Mesodermal cell (in vitro differentiated cells): ENCODE measurements around the gene ACAP3.

ENCODE experiments used
- H3K27ac ChIP-seq: 2 replicates; pipeline ENCODE4 v1.7.0; 2013; ENCODE audit warnings: mild to moderate bottlenecking, low read depth, low read length, moderate library complexity; ENCODE audit not compliant: severe bottlenecking
- H3K36me3 ChIP-seq: 2 replicates; pipeline ENCODE4 v1.7.1; 2013; ENCODE audit warnings: mild to moderate bottlenecking, low read length, moderate library complexity; ENCODE audit not compliant: control insufficient read depth, insufficient read depth
- H3K4me1 ChIP-seq: one replicate; pipeline ENCODE4 v1.7.1; 2013; ENCODE audit warnings: mild to moderate bottlenecking, low read length; ENCODE audit not compliant: insufficient read depth, control insufficient read depth, poor library complexity, severe bottlenecking
- H3K4me3 ChIP-seq: 2 replicates; pipeline ENCODE4 v1.7.0; 2013; ENCODE audit warnings: low read length, control low read depth, mild to moderate bottlenecking; ENCODE audit not compliant: insufficient read depth, poor library complexity, severe bottlenecking; ENCODE audit errors: extremely low read depth
- H3K9me3 ChIP-seq: 2 replicates; pipeline ENCODE4 v1.7.1; 2013; ENCODE audit warnings: mild to moderate bottlenecking, low read length, moderate library complexity; ENCODE audit not compliant: control insufficient read depth
- WGBS, 2 experiments: methylation state at CpG; one replicate each; pipeline ENCODE4 v1.1.5; 2013; ENCODE audit warnings: missing lambda C conversion rate in 2 of 2; ENCODE audit not compliant: insufficient coverage in 2 of 2; 5-methylcytosine and 5-hydroxymethylcytosine counted together

Gene ACAP3

GRCh38 chr1:1342584-1343115, 34.9 kb upstream of the ACAP3 start:
- Histone ChIP-seq H3K4me1 (peaks cover 16% of the 10 kb centered on the region), H3K36me3 (peaks cover 35% of the 10 kb centered on the region), H3K27ac (no peak overlapping the region), H3K9me3 (no peaks in the 10 kb centered on the region), H3K4me3 (no peak overlapping the region)
- WGBS, 2 experiments = 94 to 95% methylated on average over 11 to 12 of the region's 18 CpGs

GRCh38 chr1:1342061-1342562, 34.4 kb upstream of the ACAP3 start:
- Histone ChIP-seq H3K9me3 (no peaks in the 10 kb centered on the region), H3K27ac (no peak overlapping the region), H3K36me3 (peaks cover 39% of the 10 kb centered on the region), H3K4me1 (peaks cover 12% of the 10 kb centered on the region), H3K4me3 (no peak overlapping the region)
- 97 to 98% methylated on average over 24 to 27 of the region's 28 CpGs for WGBS, 2 experiments

GRCh38 chr1:1341549-1342021, 33.9 kb upstream of the ACAP3 start:
- Histone ChIP-seq H3K9me3 (no peaks in the 10 kb centered on the region), H3K27ac (no peak overlapping the region), H3K4me3 (no peak overlapping the region), H3K36me3 (peaks cover 42% of the 10 kb centered on the region), H3K4me1 (peaks cover 12% of the 10 kb centered on the region)
- WGBS, 2 experiments = 97 to 98% methylated on average over 17 of the region's 17 CpGs

GRCh38 chr1:1340791-1341548, 33.2 kb upstream of the ACAP3 start:
- no peaks in the 10 kb centered on the region for H3K9me3 ChIP-seq
- H3K4me1 ChIP-seq = peaks cover 8% of the 10 kb centered on the region
- 94 to 95% methylated on average over 28 to 36 of the region's 36 CpGs for WGBS, 2 experiments
- peaks cover 48% of the 10 kb centered on the region for H3K36me3 ChIP-seq
- H3K27ac ChIP-seq = no peak overlapping the region
- no peak overlapping the region for H3K4me3 ChIP-seq

GRCh38 chr1:1340185-1340584, 32.5 kb upstream of the ACAP3 start:
- WGBS, 2 experiments = 94 to 95% methylated on average over 14 to 23 of the region's 23 CpGs
- peaks cover 49% of the 10 kb centered on the region for H3K36me3 ChIP-seq
- H3K9me3 ChIP-seq = no peaks in the 10 kb centered on the region
- no peak overlapping the region for H3K4me3 ChIP-seq
- no peak overlapping the region for H3K27ac ChIP-seq
- H3K4me1 ChIP-seq = peaks cover under 1% of the 10 kb centered on the region

GRCh38 chr1:1338278-1338677, 30.5 kb upstream of the ACAP3 start:
- WGBS, 2 experiments = 95 to 96% methylated on average over 35 to 36 of the region's 36 CpGs

GRCh38 chr1:1337793-1338147, 30.0 kb upstream of the ACAP3 start:
- no peaks in the 10 kb centered on the region for H3K4me1 ChIP-seq
- no peak overlapping the region for H3K4me3 ChIP-seq
- no peak overlapping the region for H3K27ac ChIP-seq
- WGBS, 2 experiments = 84 to 90% methylated on average over 9 to 13 of the region's 18 CpGs
- peaks cover 49% of the 10 kb centered on the region for H3K36me3 ChIP-seq
- H3K9me3 ChIP-seq = no peaks in the 10 kb centered on the region

More at GRCh38 chr1:1338278-1338677, 30.5 kb upstream of the ACAP3 start:
- no peak overlapping the region for H3K27ac ChIP-seq
- peaks cover 49% of the 10 kb centered on the region for H3K36me3 ChIP-seq
- no peaks in the 10 kb centered on the region for H3K4me1 ChIP-seq
- no peak overlapping the region for H3K4me3 ChIP-seq
- no peaks in the 10 kb centered on the region for H3K9me3 ChIP-seq

- Histone ChIP-seq H3K9me3 (no peaks in the 10 kb centered on the region), H3K4me3 (no peak overlapping the region), H3K4me1 (no peaks in the 10 kb centered on the region), H3K36me3 (peaks cover 49% of the 10 kb centered on the region), H3K27ac (no peak overlapping the region)
- 95 to 98% methylated on average over 26 to 32 of the region's 32 CpGs for WGBS, 2 experiments
Observed at GRCh38 chr1:1336931-1337792, 29.4 kb upstream of the ACAP3 start.

- peaks cover 42% of the 10 kb centered on the region for H3K36me3 ChIP-seq
- H3K4me1 ChIP-seq = no peaks in the 10 kb centered on the region
- 94 to 95% methylated on average over 19 to 26 of the region's 26 CpGs for WGBS, 2 experiments
- no peaks in the 10 kb centered on the region for H3K9me3 ChIP-seq
- no peak overlapping the region for H3K27ac ChIP-seq
- no peak overlapping the region for H3K4me3 ChIP-seq
Observed at GRCh38 chr1:1336446-1336845, 28.7 kb upstream of the ACAP3 start.

GRCh38 chr1:1335792-1336248, 28.1 kb upstream of the ACAP3 start:
- WGBS, 2 experiments = 94 to 98% methylated on average over 18 to 19 of the region's 21 CpGs
- H3K36me3 ChIP-seq = peaks cover 36% of the 10 kb centered on the region
- no peak overlapping the region for H3K4me3 ChIP-seq
- H3K9me3 ChIP-seq = no peaks in the 10 kb centered on the region
- no peaks in the 10 kb centered on the region for H3K4me1 ChIP-seq
- H3K27ac ChIP-seq = no peak overlapping the region
